Mucosa of rectum (tissue), 2 donors: ENCODE data around the gene CALR.
A peak's percentile ranks its signal among the peaks of the same experiment; 100 is the strongest.
"Not testable (repeated sequence)": the region's sequence is repeated elsewhere in the genome, so short reads cannot be mapped to it uniquely, and the experiment has no call there.

ENCODE experiments used
- H3K27ac ChIP-seq, 2 donors: one replicate each; pipeline ENCODE4 v1.7.0; 2013; ENCODE audit warnings: inconsistent platforms in 2 of 2, low read depth in 2 of 2, low read length in 2 of 2
- H3K27me3 ChIP-seq, 2 donors: one replicate each; pipeline ENCODE4 v1.7.0; 2013; ENCODE audit warnings: low read length in 2 of 2; ENCODE audit not compliant: control insufficient read depth in 2 of 2, insufficient read depth in 2 of 2
- H3K36me3 ChIP-seq, 2 donors: one replicate each; pipeline ENCODE4 v1.7.0; 2013; ENCODE audit warnings: low read length in 2 of 2; ENCODE audit not compliant: control insufficient read depth in 2 of 2, insufficient read depth in 2 of 2
- H3K4me1 ChIP-seq, 2 donors: one replicate each; pipeline ENCODE4 v1.7.0; 2013; ENCODE audit warnings: low read length in 2 of 2, mild to moderate bottlenecking in 1 of 2; ENCODE audit not compliant: control insufficient read depth in 2 of 2, insufficient read depth in 2 of 2
- H3K4me3 ChIP-seq, 2 donors: one replicate each; pipeline ENCODE4 v1.7.0; 2013; ENCODE audit warnings: low read length in 2 of 2
- H3K9ac ChIP-seq, 2 donors: one replicate each; pipeline ENCODE4 v1.7.0; 2013; ENCODE audit warnings: low read length in 2 of 2, low read depth in 1 of 2, mild to moderate bottlenecking in 1 of 2
- H3K9me3 ChIP-seq, 2 donors: one replicate each; pipeline ENCODE4 v1.7.0; 2013; ENCODE audit warnings: low read length in 2 of 2; ENCODE audit not compliant: control insufficient read depth in 2 of 2
- donor health status: healthy.
- donor health status: Normal muscosa, but diverticular disease.

CALR gene

DNA sequence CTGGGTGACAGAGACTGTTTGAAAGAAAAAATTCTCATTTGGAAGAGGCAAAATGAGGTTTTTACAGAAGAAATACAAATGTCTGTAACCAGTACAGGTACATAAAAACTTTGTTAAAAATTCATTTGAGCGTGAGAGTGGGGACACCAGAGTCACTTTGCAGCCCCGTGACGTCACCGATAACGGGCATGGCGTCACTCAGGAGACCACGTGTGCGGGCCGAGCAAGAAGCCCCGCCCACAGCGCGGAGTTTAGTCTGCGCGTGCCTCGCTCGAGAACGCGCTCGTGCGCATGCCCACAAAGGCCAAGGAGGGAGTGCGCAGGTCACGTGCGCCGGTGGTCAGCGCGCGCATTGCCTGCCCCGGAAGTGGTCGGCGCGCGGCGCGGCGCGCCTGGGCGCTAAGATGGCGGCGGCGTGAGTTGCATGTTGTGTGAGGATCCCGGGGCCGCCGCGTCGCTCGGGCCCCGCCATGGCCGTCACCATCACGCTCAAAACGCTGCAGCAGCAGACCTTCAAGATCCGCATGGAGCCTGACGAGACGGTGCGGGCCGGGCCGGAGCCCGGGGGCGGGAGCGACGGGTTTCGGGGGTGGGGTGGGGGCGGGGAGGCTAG, 7.2 kb downstream of the CALR start, which contains the start of gene RAD23A:
TSS of gene RAD23A (plus strand) at position 384 of the 613 bp plus-strand sequence. CDS start at position 471, 87 bp downstream.
- Histone ChIP-seq H3K4me1 (peaks cover 8 to 20% of the 10 kb centered on the region in 2 donors), H3K9ac (peak within 1 kb of the TSS; percentile 76), H3K4me3 (peak within 1 kb of the TSS; percentile 77 to 94), H3K9me3 (no peaks in the 10 kb centered on the region), H3K36me3 (peaks cover 51 to 62% of the 10 kb centered on the region in 2 donors), H3K27ac (peak within 1 kb of the TSS; percentile 87 to 89), H3K27me3 (no peaks in the 10 kb centered on the region)

GRCh38 chr19:12946092-12946721, 7.8 kb downstream of the CALR start:
- peak overlapping the region; percentile 76 for H3K9ac ChIP-seq
- H3K4me1 ChIP-seq, result peaks cover 7 to 15% of the 10 kb centered on the region in 2 donors

GRCh38 chr19:12946731-12947496, 8.5 kb downstream of the CALR start:
- Histone ChIP-seq H3K27me3 (no peaks in the 10 kb centered on the region), H3K27ac (peak overlapping the region in 1 of 2 donors; percentile 87), H3K36me3 (peaks cover 46 to 63% of the 10 kb centered on the region in 2 donors), H3K9ac (peak overlapping the region; percentile 76), H3K9me3 (no peaks in the 10 kb centered on the region), H3K4me3 (peak overlapping the region; percentile 77 to 94), H3K4me1 (peaks cover 7 to 15% of the 10 kb centered on the region in 2 donors)

More at GRCh38 chr19:12946092-12946721, 7.8 kb downstream of the CALR start:
- Histone ChIP-seq H3K9me3 (no peaks in the 10 kb centered on the region), H3K27ac (peak overlapping the region; percentile 87 to 89), H3K4me3 (peak overlapping the region; percentile 77 to 94), H3K27me3 (no peaks in the 10 kb centered on the region), H3K36me3 (peaks cover 50 to 62% of the 10 kb centered on the region in 2 donors)

DNA sequence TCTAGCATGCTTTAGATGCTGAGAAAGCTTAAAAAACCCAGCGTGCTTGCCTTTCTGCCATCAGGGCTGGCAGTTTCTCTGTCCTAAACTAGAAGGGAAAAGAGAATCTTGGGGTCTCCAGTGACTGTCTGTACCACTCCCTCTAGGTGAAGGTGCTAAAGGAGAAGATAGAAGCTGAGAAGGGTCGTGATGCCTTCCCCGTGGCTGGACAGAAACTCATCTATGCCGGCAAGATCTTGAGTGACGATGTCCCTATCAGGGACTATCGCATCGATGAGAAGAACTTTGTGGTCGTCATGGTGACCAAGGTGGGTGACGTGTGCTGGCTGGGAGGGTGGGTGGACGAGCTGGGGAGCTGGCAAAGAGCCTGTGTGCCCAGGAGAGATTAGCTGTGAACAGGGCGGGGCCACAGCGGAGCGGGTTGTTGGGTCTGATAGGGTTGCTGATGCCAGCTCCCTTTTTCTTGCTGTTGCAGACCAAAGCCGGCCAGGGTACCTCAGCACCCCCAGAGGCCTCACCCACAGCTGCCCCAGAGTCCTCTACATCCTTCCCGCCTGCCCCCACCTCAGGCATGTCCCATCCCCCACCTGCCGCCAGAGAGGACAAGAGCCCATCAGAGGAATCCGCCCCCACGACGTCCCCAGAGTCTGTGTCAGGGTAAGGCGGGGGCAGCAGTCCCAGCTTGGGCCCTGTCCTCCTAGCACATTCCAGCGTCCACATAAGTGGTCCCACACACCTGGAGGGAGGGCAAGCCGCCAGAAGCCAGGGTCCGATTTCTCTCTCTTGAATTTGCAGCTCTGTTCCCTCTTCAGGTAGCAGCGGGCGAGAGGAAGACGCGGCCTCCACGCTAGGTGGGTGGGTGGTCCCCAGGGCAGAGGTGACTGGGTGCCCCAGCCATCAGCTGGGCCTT, 9.5 kb downstream of the CALR start:
- Histone ChIP-seq H3K27ac (no peak overlapping the region), H3K4me3 (no peak overlapping the region), H3K9me3 (no peaks in the 10 kb centered on the region), H3K36me3 (peaks cover 53 to 62% of the 10 kb centered on the region in 2 donors), H3K9ac (no peak overlapping the region), H3K4me1 (peaks cover 8 to 15% of the 10 kb centered on the region in 2 donors), H3K27me3 (no peaks in the 10 kb centered on the region)

DNA sequence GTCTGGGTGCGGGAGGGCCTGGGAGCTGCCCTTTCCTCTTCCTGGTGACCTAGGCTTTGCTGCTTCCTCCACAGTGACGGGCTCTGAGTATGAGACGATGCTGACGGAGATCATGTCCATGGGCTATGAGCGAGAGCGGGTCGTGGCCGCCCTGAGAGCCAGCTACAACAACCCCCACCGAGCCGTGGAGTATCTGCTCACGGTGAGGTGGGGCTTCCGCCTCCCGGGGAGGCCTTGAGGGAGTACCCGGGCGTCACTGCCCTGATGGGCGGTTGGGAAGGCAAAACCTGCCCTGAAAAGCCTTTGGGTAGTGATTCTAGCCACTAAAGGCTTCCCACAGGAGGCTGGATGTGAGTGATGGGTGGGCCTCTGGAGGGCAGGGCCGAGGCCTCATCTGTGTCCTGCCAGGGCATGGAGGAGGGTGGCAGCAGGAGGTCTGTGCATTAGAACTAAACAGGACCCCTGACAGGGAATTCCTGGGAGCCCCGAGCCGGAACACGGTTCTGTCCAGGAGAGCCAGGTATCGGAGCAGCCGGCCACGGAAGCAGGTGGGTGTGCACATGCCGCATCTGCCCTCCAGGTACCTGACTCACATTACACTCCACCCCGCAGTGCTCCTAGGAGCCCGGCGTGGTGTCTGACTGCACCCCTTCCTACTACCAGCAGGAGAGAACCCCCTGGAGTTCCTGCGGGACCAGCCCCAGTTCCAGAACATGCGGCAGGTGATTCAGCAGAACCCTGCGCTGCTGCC, 10.4 kb downstream of the CALR start:
- Histone ChIP-seq H3K36me3 (peaks cover 45 to 60% of the 10 kb centered on the region in 2 donors), H3K4me3 (no peak overlapping the region), H3K27ac (no peak overlapping the region), H3K4me1 (peaks cover 10% of the 10 kb centered on the region in 2 donors), H3K9ac (no peak overlapping the region), H3K9me3 (no peaks in the 10 kb centered on the region), H3K27me3 (no peaks in the 10 kb centered on the region)

- Histone ChIP-seq H3K36me3 (peaks cover 40 to 60% of the 10 kb centered on the region in 2 donors), H3K27me3 (no peaks in the 10 kb centered on the region), H3K4me3 (no peak overlapping the region), H3K27ac (no peak overlapping the region), H3K9me3 (no peaks in the 10 kb centered on the region), H3K4me1 (peaks cover 17 to 18% of the 10 kb centered on the region in 2 donors), H3K9ac (no peak overlapping the region)
These were observed 11.2 kb downstream of the CALR start for GRCh38 chr19:12949363-12950283.

GRCh38 chr19:12952050-12952449, 13.6 kb downstream of the CALR start:
- H3K9me3 ChIP-seq, H3K27ac ChIP-seq, H3K9ac ChIP-seq, H3K27me3 ChIP-seq, H3K4me3 ChIP-seq: not testable (repeated sequence)
- H3K36me3 ChIP-seq, result peaks cover 38 to 58% of the 10 kb centered on the region in 2 donors
- H3K4me1 ChIP-seq, result peaks cover 18 to 23% of the 10 kb centered on the region in 2 donors

GRCh38 chr19:12952488-12953137, 14.2 kb downstream of the CALR start:
- Histone ChIP-seq H3K36me3 (peaks cover 38 to 56% of the 10 kb centered on the region in 2 donors), H3K4me3 (no peak overlapping the region), H3K4me1 (peaks cover 18 to 21% of the 10 kb centered on the region in 2 donors), H3K27ac (no peak overlapping the region), H3K9me3 (no peaks in the 10 kb centered on the region), H3K9ac (no peak overlapping the region), H3K27me3 (no peaks in the 10 kb centered on the region)
